Gastrocnemius medialis (tissue), 4 donors: ENCODE measurements around the gene MOB3B.

Experiments used
- POLR2A ChIP-seq, 2 donors: fragments of 450-650 bp; IDR thresholded peaks; one replicate each; pipeline ENCODE4 v1.6.1; 2017; ENCODE audit warnings: antibody characterized with exemption in 2 of 2, mild to moderate bottlenecking in 2 of 2, moderate library complexity in 2 of 2
- TF ChIP-seq, protein P1 (sequence below), 5 experiments: fragments of 450-650 bp in 3 of 5; fragments of 200-600 bp in 2 of 5; sonication (generic) in 2 of 5; IDR thresholded peaks in 4 of 5; conservative IDR thresholded peaks in 1 of 5; 1 replicate in 4 of 5; 2 replicates in 1 of 5; pipeline ENCODE4 v1.5.1; 2016 to 2019; ENCODE audit warnings: antibody characterized with exemption in 5 of 5, mild to moderate bottlenecking in 3 of 5, moderate library complexity in 3 of 5

DNA sequence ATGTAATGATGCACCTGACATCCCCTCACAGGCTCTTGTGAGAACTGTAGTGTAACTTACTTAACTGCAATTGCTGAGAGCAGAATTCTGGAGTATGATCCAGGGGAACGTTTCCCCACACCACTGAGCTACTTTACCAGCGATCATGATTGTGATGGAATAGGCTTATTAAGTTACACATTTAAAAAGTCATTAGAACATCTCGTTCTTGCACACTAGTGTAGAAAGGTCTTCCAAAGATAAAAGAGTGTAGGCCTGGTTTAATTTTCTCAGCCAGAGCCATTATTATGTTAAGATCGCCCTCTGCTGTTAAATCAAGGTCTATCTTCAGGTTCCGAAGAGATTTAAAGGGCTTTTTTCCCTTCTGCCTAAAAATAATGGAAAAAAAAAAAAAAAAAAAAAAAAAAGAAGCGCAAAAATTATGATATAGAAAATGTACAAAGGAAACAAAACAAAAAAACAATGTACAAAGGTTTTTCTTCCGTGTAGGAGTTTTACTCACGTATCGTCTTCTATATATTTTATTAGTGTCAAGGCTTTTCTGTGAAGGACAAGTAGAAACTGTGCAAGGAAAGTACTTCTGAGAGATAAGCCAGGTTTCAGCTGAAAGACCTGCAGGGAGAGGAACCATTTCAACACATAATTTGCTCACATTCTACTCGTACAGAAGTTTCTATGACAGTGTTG lies 18.6 kb upstream of the MOB3B start:
- TF ChIP-seq, protein P1, sequence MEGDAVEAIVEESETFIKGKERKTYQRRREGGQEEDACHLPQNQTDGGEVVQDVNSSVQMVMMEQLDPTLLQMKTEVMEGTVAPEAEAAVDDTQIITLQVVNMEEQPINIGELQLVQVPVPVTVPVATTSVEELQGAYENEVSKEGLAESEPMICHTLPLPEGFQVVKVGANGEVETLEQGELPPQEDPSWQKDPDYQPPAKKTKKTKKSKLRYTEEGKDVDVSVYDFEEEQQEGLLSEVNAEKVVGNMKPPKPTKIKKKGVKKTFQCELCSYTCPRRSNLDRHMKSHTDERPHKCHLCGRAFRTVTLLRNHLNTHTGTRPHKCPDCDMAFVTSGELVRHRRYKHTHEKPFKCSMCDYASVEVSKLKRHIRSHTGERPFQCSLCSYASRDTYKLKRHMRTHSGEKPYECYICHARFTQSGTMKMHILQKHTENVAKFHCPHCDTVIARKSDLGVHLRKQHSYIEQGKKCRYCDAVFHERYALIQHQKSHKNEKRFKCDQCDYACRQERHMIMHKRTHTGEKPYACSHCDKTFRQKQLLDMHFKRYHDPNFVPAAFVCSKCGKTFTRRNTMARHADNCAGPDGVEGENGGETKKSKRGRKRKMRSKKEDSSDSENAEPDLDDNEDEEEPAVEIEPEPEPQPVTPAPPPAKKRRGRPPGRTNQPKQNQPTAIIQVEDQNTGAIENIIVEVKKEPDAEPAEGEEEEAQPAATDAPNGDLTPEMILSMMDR (IDR thresholded peaks at IDR 0.05 in 4 of 5, conservative IDR thresholded peaks at IDR 0.05 in 1 of 5): peak; percentile 38 to 58 (median 54)
- TF ChIP-seq POLR2A (IDR thresholded peaks at IDR 0.05): peak in 1 of 2 donors; percentile 59
